HepG2 (cell line): ENCODE data around the gene CACNA1C. TPM values are rescaled to one million over a fixed set of nuclear protein-coding genes. Genes with fewer than 3 reads are reported as not detected.

Experiments used
- ATAC-seq: fragments of 200-7000 bp; cut with Tn5 transposase; 3 replicates; pipeline ENCODE4 v1.9.1; 2020; ENCODE audit warnings: mild to moderate bottlenecking, moderate library complexity
- BruUV-seq: library from RNA; stranded (reverse); fragments of 400-500 nt; replicated peaks from 2 replicates; lab custom pipeline; 2021; lab: Mats Ljungman, UMichigan
- CTCF ChIA-PET: fragments of 300-600 bp; formaldehyde crosslinking; extraction: SDS; loops from one replicate; lab custom pipeline; 2021; ENCODE audit warnings: low total read pairs, inconsistent platforms, low intra/inter-chr PET ratio; lab: Yijun Ruan, JAX
- POLR2A ChIA-PET: fragments of 350-600 bp; sonication (Branson Sonifier 250); formaldehyde crosslinking; loops from one replicate; lab custom pipeline; 2020; ENCODE audit warnings: antibody characterized with exemption, inconsistent platforms; lab: Yijun Ruan, JAX
- DNase-seq: peaks from one replicate; pipeline ENCODE4 v3.0.0-alpha.2; 2015; ENCODE audit warnings: low spot score
- FAIRE-seq: peaks from 3 replicates; lab custom pipeline; 2011; peaks lifted over from hg19 to GRCh38; lab: Jason Lieb, UNC
- H2AFZ ChIP-seq: one replicate; pipeline ENCODE4 v1.6.1; 2011; ENCODE audit warnings: low read length, inconsistent platforms
- H3K27ac ChIP-seq: fragments of 300-600 bp; 3 replicates; pipeline ENCODE4 v1.8.0; 2011; ENCODE audit warnings: mixed run types, mild to moderate bottlenecking, mixed read lengths, low read length, inconsistent platforms; ENCODE audit not compliant: insufficient read depth; ENCODE audit errors: extremely low read length
- H3K27me3 ChIP-seq, 2 experiments: fragments of 200-600 bp in 1 of 2; 2 replicates in 1 of 2; 3 replicates in 1 of 2; pipeline versions ENCODE4 v1.6.0 to v1.8.0; 2011; ENCODE audit warnings: low read length in 2 of 2, mild to moderate bottlenecking in 2 of 2, moderate library complexity in 2 of 2, inconsistent platforms in 1 of 2; ENCODE audit not compliant: insufficient read depth in 2 of 2, control insufficient read depth in 1 of 2
- H3K36me3 ChIP-seq, 2 experiments: fragments of 200-600 bp in 1 of 2; replicated peaks in 1 of 2; 2 replicates in 1 of 2; 3 replicates in 1 of 2; pipeline versions ENCODE4 v1.5.1 to v1.8.0; 2011; ENCODE audit warnings: low read length in 2 of 2, inconsistent platforms in 1 of 2; ENCODE audit not compliant: insufficient read depth in 2 of 2, control insufficient read depth in 1 of 2
- H3K4me1 ChIP-seq: 2 replicates; pipeline ENCODE4 v1.5.1; 2012; ENCODE audit warnings: low read length, inconsistent platforms; ENCODE audit not compliant: insufficient read depth
- H3K4me2 ChIP-seq: 2 replicates; pipeline ENCODE4 v1.6.0; 2011; ENCODE audit warnings: low read depth, low read length, inconsistent platforms
- H3K4me3 ChIP-seq, 3 experiments: fragments of 200-600 bp in 1 of 3; sonication (generic), shearing (Covaris generic) in 1 of 3; replicated peaks in 1 of 3; 2 replicates each; pipeline ENCODE4 v1.5.1; 2011 to 2016; ENCODE audit warnings: low read length in 3 of 3, inconsistent platforms in 2 of 3, low read depth in 2 of 3, mild to moderate bottlenecking in 2 of 3, control low read depth in 1 of 3, mixed read lengths in 1 of 3; ENCODE audit not compliant: insufficient read depth in 1 of 3
- H3K79me2 ChIP-seq: one replicate; pipeline ENCODE4 v1.6.1; 2011; ENCODE audit warnings: low read length, inconsistent platforms; ENCODE audit not compliant: insufficient read depth
- H3K9ac ChIP-seq: 2 replicates; pipeline ENCODE4 v1.6.0; 2011; ENCODE audit warnings: mild to moderate bottlenecking, low read depth, low read length, inconsistent platforms; ENCODE audit not compliant: insufficient read depth
- H3K9me3 ChIP-seq: 2 replicates; pipeline ENCODE4 v1.5.1; 2012; ENCODE audit warnings: mild to moderate bottlenecking, low read length
- H4K20me1 ChIP-seq: 2 replicates; pipeline ENCODE4 v1.6.0; 2011; ENCODE audit warnings: inconsistent platforms, mild to moderate bottlenecking, low read length, moderate library complexity; ENCODE audit not compliant: insufficient read depth
- BCL6 ChIP-seq: IDR thresholded peaks from 2 replicates; pipeline ENCODE4 v1.6.1; 2016; ENCODE audit warnings: missing genetic modification reagents, missing compliant biosample characterization
- CREB1 ChIP-seq, 2 experiments: fragments of 450-650 bp in 1 of 2; IDR thresholded peaks; 2 replicates each; pipeline ENCODE4 v1.6.1; 2016 to 2017; ENCODE audit warnings: control low read depth in 1 of 2, mild to moderate bottlenecking in 1 of 2, missing compliant biosample characterization in 1 of 2, missing genetic modification characterization in 1 of 2
- DRAP1 ChIP-seq: IDR thresholded peaks from 2 replicates; pipeline ENCODE4 v1.6.1; 2016; ENCODE audit warnings: missing genetic modification reagents, missing compliant biosample characterization
- LCORL ChIP-seq, 2 experiments: fragments of 450-650 bp in 1 of 2; sonication (generic) in 1 of 2; formaldehyde crosslinking in 1 of 2; IDR thresholded peaks; 2 replicates each; pipeline versions ENCODE4 v1.5.0 to v1.6.1; 2017 to 2020; ENCODE audit warnings: antibody characterized with exemption in 1 of 2, missing genetic modification reagents in 1 of 2
- MEIS1 ChIP-seq: sonication (generic); formaldehyde crosslinking; IDR thresholded peaks from 2 replicates; pipeline ENCODE4 v1.9.0; 2021; ENCODE audit warnings: mild to moderate bottlenecking, missing genetic modification reagents, moderate library complexity, borderline replicate concordance
- NRL ChIP-seq: sonication (generic); formaldehyde crosslinking; IDR thresholded peaks from 2 replicates; pipeline ENCODE4 v1.5.0; 2020; ENCODE audit warnings: missing genetic modification reagents, mild to moderate bottlenecking, moderate library complexity, borderline replicate concordance
- PRMT3 ChIP-seq: sonication (generic); formaldehyde crosslinking; IDR thresholded peaks from 2 replicates; pipeline ENCODE4 v1.8.1; 2022; ENCODE audit warnings: low read depth, mild to moderate bottlenecking, moderate library complexity, missing genetic modification reagents, borderline replicate concordance
- RCOR2 ChIP-seq: IDR thresholded peaks from 2 replicates; pipeline ENCODE4 v1.6.1; 2016; ENCODE audit warnings: missing biosample characterization, missing genetic modification reagents
- SNRNP70 ChIP-seq: fragments of 200-400 bp; formaldehyde crosslinking; IDR thresholded peaks from 2 replicates; pipeline ENCODE4 v1.6.1; 2017; ENCODE audit warnings: mild to moderate bottlenecking, low read depth, low read length, moderate library complexity
- TSC22D2 ChIP-seq: sonication (generic); formaldehyde crosslinking; IDR thresholded peaks from 2 replicates; pipeline ENCODE4 v1.5.1; 2020; ENCODE audit warnings: missing genetic modification reagents, mild to moderate bottlenecking, borderline replicate concordance
- ZBTB46 ChIP-seq: sonication (generic); formaldehyde crosslinking; IDR thresholded peaks from 2 replicates; pipeline ENCODE4 v1.4.0; 2020; ENCODE audit warnings: mild to moderate bottlenecking, missing genetic modification reagents, borderline replicate concordance
- ZBTB8A ChIP-seq: sonication (generic); formaldehyde crosslinking; IDR thresholded peaks from 2 replicates; pipeline ENCODE4 v1.4.0; 2020; ENCODE audit warnings: mild to moderate bottlenecking, low read depth, missing genetic modification reagents, borderline replicate concordance
- ZNF10 ChIP-seq: sonication (generic); formaldehyde crosslinking; IDR thresholded peaks from 2 replicates; pipeline ENCODE4 v1.4.0; 2020; ENCODE audit warnings: mild to moderate bottlenecking, low read depth, missing genetic modification reagents, borderline replicate concordance
- ZNF274 ChIP-seq: sonication (generic); formaldehyde crosslinking; IDR thresholded peaks from 2 replicates; pipeline ENCODE4 v1.5.1; 2020; ENCODE audit warnings: mild to moderate bottlenecking, missing genetic modification reagents
- ZNF281 ChIP-seq: sonication (generic); formaldehyde crosslinking; IDR thresholded peaks from 2 replicates; pipeline ENCODE4 v1.4.0; 2020; ENCODE audit warnings: missing genetic modification reagents, borderline replicate concordance
- ZNF333 ChIP-seq: sonication (generic); formaldehyde crosslinking; IDR thresholded peaks from 2 replicates; pipeline ENCODE4 v1.4.0; 2020; ENCODE audit warnings: mild to moderate bottlenecking, missing genetic modification reagents, borderline replicate concordance
- ZNF780A ChIP-seq: sonication (generic); formaldehyde crosslinking; IDR thresholded peaks from 2 replicates; pipeline ENCODE4 v1.8.0; 2022; ENCODE audit warnings: mild to moderate bottlenecking, missing genetic modification reagents, moderate library complexity
- ZNF788 ChIP-seq: sonication (generic); formaldehyde crosslinking; IDR thresholded peaks from 2 replicates; pipeline ENCODE4 v1.5.0; 2020; ENCODE audit warnings: mild to moderate bottlenecking, missing genetic modification reagents, borderline replicate concordance
- in situ Hi-C: cut with HindIII; loops from 2 replicates; pipeline ENCODE4 v1.10.0; 2017; ENCODE audit warnings: low pct_unique_long_range_greater_than_20kb; ENCODE audit not compliant: extremely low pct_ligation_motif_present
- intact Hi-C: fragments of 100-400 bp; cut with micrococcal nuclease; formaldehyde crosslinking; loops from one replicate; pipeline ENCODE4 v1.10.0; 2022; ENCODE audit not compliant: unreplicated experiment
- polyA plus RNA-seq, 8 experiments: library from polyadenylated mRNA; depleted of rRNA in 3 of 8; stranded (reverse) in 7 of 8; unstranded in 1 of 8; fragments of >200 nt; fragmentation: Illumina TruSeq in 4 of 8; extraction: Trizol in 4 of 8; gene quantifications; 2 replicates each; pipeline versions ENCODE4 v1.2.1 to v1.2.3, GENCODE V29; 2011 to 2016; ENCODE audit warnings: low read depth in 4 of 8, missing spikeins in 1 of 8, mixed read lengths in 1 of 8; ENCODE audit not compliant: insufficient read depth in 1 of 8
- total RNA-seq, 5 experiments: library from RNA; depleted of rRNA; stranded (reverse); fragments of >200 nt; fragmentation: Illumina TruSeq; extraction: Trizol; gene quantifications; 2 replicates each; pipeline ENCODE4 v1.2.3, GENCODE V29; 2016; ENCODE audit warnings: low read depth in 1 of 5

The CACNA1C gene
- total and polyA plus RNA-seq, 2 of the 13 experiments (the other 11 are each of a cell fraction or from before 2014, with no cell fraction given): not detected

GRCh38 chr12:2163177-2163941 is 110.6 kb downstream of the CACNA1C start (continued):
- TF ChIP-seq PRMT3 (CRISPR knock-in tag) (no peak), BCL6 (0 out of 2 replicates have a peak, but pooled peaks have one; percentile 45), CREB1 (IDR thresholded peaks at IDR 0.05) (peak; percentile 70), CREB1 (CRISPR knock-in tag; IDR thresholded peaks at IDR 0.05) (no peak), ZNF780A (CRISPR knock-in tag) (no peak), DRAP1 (no peak), ZBTB46 (no peak), LCORL (IDR thresholded peaks at IDR 0.05) (no peak), LCORL (CRISPR knock-in tag; IDR thresholded peaks at IDR 0.05) (0 out of 2 replicates have a peak, but pooled peaks have one; percentile 27), MEIS1 (CRISPR knock-in tag) (no peak)
- TF ChIP-seq, all 625 proteins: peak for 9

- in situ Hi-C loops (no loop called here), intact Hi-C loops (no loop called here)
- DNase-seq: no peak
- Histone ChIP-seq H3K9me3 (no peaks in the 10 kb centered on the region), H4K20me1 (no peaks in the 10 kb centered on the region), H3K27me3 (peaks cover 0 to 7% of the 10 kb centered on the region in 2 experiments; a peak in 1 of 5 replicates), H3K27ac (no peak overlapping the region), H3K4me1 (peaks cover 58% of the 10 kb centered on the region), H3K79me2 (no peaks in the 10 kb centered on the region), H3K4me2 (no peak overlapping the region), H3K4me3 (no peak overlapping the region), H3K36me3 (no peaks in the 10 kb centered on the region), H2AFZ (no peak overlapping the region), H3K9ac (no peak overlapping the region)
- FAIRE-seq: no peak
- ChIA-PET CTCF (no interaction called here), POLR2A (no interaction called here)
- BruUV-seq: no TSS peak
- no peak for ATAC-seq
- TF ChIP-seq TSC22D2 (CRISPR knock-in tag) (no peak), ZNF281 (no peak), ZNF10 (CRISPR knock-in tag) (no peak), ZNF788 (CRISPR knock-in tag) (no peak), ZNF274 (no peak), SNRNP70 (no peak), RCOR2 (CRISPR knock-in tag) (no peak), ZBTB8A (CRISPR knock-in tag) (no peak), ZNF333 (no peak), MEIS1 (CRISPR knock-in tag) (no peak), NRL (CRISPR knock-in tag) (no peak)
Measured at GRCh38 chr12:2165021-2165420, 112.2 kb downstream of the CACNA1C start.
